GM23338 (cell line): Measurements from ENCODE around the gene DSCAML1. TPM values are rescaled to one million over a fixed set of nuclear protein-coding genes. Genes with fewer than 3 reads are reported as not detected.
A peak's percentile ranks its signal among the peaks of the same experiment; 100 is the strongest.

Experiments
- ATAC-seq: fragments of 200-7000 bp; cut with Tn5 transposase; 3 replicates; pipeline ENCODE4 v1.9.1; 2020
- DNase-seq: peaks from one replicate; pipeline ENCODE4 v3.0.0-alpha.2; 2015; ENCODE audit warnings: low spot score
- H2AFZ ChIP-seq: fragments of 200-600 bp; sonication (generic); 2 replicates; pipeline ENCODE4 v1.8.0; 2016; ENCODE audit warnings: antibody characterized with exemption, mild to moderate bottlenecking, moderate library complexity
- H3F3A ChIP-seq: fragments of 200-600 bp; sonication (generic); replicated peaks from 2 replicates; pipeline ENCODE4 v1.8.0; 2017; ENCODE audit warnings: antibody characterized with exemption, mixed run types, low read depth
- H3K27ac ChIP-seq: fragments of 200-600 bp; sonication (generic); 2 replicates; pipeline ENCODE4 v1.6.1; 2016; ENCODE audit warnings: low read depth
- H3K27me3 ChIP-seq: fragments of 200-600 bp; sonication (generic); 2 replicates; pipeline ENCODE4 v1.8.0; 2016; ENCODE audit warnings: mild to moderate bottlenecking, mixed run types, moderate library complexity; ENCODE audit not compliant: insufficient read depth
- H3K36me3 ChIP-seq: fragments of 200-600 bp; sonication (generic); 2 replicates; pipeline ENCODE4 v1.8.0; 2016; ENCODE audit warnings: mild to moderate bottlenecking; ENCODE audit not compliant: insufficient read depth
- H3K4me1 ChIP-seq: fragments of 200-600 bp; sonication (generic); 2 replicates; pipeline ENCODE4 v1.8.0; 2016; ENCODE audit warnings: mild to moderate bottlenecking, moderate library complexity; ENCODE audit not compliant: insufficient read depth
- H3K4me2 ChIP-seq: fragments of 200-600 bp; sonication (generic); 2 replicates; pipeline ENCODE4 v1.7.1; 2017; ENCODE audit warnings: mixed run types
- H3K4me3 ChIP-seq: fragments of 200-600 bp; sonication (generic); 2 replicates; pipeline ENCODE4 v1.6.1; 2016; ENCODE audit warnings: mixed run types
- H3K79me2 ChIP-seq: fragments of 200-600 bp; sonication (generic); replicated peaks from 2 replicates; pipeline ENCODE4 v1.8.0; 2017; ENCODE audit warnings: mild to moderate bottlenecking; ENCODE audit not compliant: insufficient read depth
- H3K9me2 ChIP-seq: fragments of 200-600 bp; sonication (generic); 2 replicates; pipeline ENCODE4 v1.8.0; 2017; ENCODE audit not compliant: insufficient read depth
- H4K20me1 ChIP-seq: fragments of 200-600 bp; sonication (generic); replicated peaks from 2 replicates; pipeline ENCODE4 v1.8.0; 2017; ENCODE audit warnings: mild to moderate bottlenecking; ENCODE audit not compliant: insufficient read depth
- H3K27ac Mint-ChIP-seq: 2 replicates; pipeline ENCODE4 v1.8.0; 2020; ENCODE audit warnings: inconsistent platforms, mild to moderate bottlenecking, moderate library complexity, mixed read lengths
- H3K27me3 Mint-ChIP-seq: 3 replicates; pipeline ENCODE4 v1.8.0; 2022; ENCODE audit warnings: low read depth, mild to moderate bottlenecking, moderate library complexity, mixed read lengths, inconsistent platforms; ENCODE audit not compliant: insufficient read depth, poor library complexity
- H3K36me3 Mint-ChIP-seq: 3 replicates; pipeline ENCODE4 v1.8.0; 2021; ENCODE audit warnings: low read depth, mild to moderate bottlenecking, inconsistent platforms, moderate library complexity, mixed read lengths
- H3K4me1 Mint-ChIP-seq: 3 replicates; pipeline ENCODE4 v1.8.0; 2020; ENCODE audit warnings: mild to moderate bottlenecking, inconsistent platforms, mixed read lengths
- H3K4me3 Mint-ChIP-seq: 3 replicates; pipeline ENCODE4 v1.8.0; 2021; ENCODE audit warnings: moderate library complexity, mild to moderate bottlenecking, inconsistent platforms, mixed read lengths
- H3K9me3 Mint-ChIP-seq: 3 replicates; pipeline ENCODE4 v1.8.0; 2020; ENCODE audit warnings: moderate library complexity, mild to moderate bottlenecking, inconsistent platforms, mixed read lengths
- ETS1 ChIP-seq: IDR thresholded peaks from 2 replicates; pipeline ENCODE4 v1.6.1; 2016; ENCODE audit warnings: antibody characterized with exemption
- NANOG ChIP-seq: IDR thresholded peaks from 2 replicates; pipeline ENCODE4 v1.6.1; 2016; ENCODE audit warnings: antibody characterized with exemption, borderline replicate concordance
- POLR2AphosphoS5 ChIP-seq: IDR thresholded peaks from 2 replicates; pipeline ENCODE4 v1.6.1; 2016; ENCODE audit warnings: antibody characterized with exemption, low read depth
- polyA plus RNA-seq: library from polyadenylated mRNA; unstranded; fragments of >200 nt; fragmentation: Nextera tagmentation; extraction: Ambion mirVana; gene quantifications from 2 replicates; pipeline ENCODE4 v1.2.1, GENCODE V29; 2016
- total RNA-seq: library from RNA; depleted of rRNA; stranded (reverse); fragments of >200 nt; shearing (Covaris generic); gene quantifications from 2 replicates; pipeline ENCODE4 v1.2.3, GENCODE V29; 2014
- TF ChIP-seq, protein P1 (sequence below): IDR thresholded peaks from one replicate; pipeline ENCODE4 v1.6.1; 2018; ENCODE audit warnings: antibody characterized with exemption; ENCODE audit not compliant: unreplicated experiment
- TF ChIP-seq, protein P2 (sequence below), 2 experiments: fragments of 200-600 bp in 1 of 2; sonication (generic) in 1 of 2; conservative IDR thresholded peaks; 2 replicates each; pipeline versions ENCODE4 v1.5.1 to v1.6.1; 2016 to 2017; ENCODE audit warnings: antibody characterized with exemption in 2 of 2, low read depth in 2 of 2, mild to moderate bottlenecking in 2 of 2, moderate library complexity in 1 of 2

DSCAML1 gene
- total and polyA plus RNA-seq, 2 experiments from 2014 or later: 0.17 TPM; not detected in 1

DNA sequence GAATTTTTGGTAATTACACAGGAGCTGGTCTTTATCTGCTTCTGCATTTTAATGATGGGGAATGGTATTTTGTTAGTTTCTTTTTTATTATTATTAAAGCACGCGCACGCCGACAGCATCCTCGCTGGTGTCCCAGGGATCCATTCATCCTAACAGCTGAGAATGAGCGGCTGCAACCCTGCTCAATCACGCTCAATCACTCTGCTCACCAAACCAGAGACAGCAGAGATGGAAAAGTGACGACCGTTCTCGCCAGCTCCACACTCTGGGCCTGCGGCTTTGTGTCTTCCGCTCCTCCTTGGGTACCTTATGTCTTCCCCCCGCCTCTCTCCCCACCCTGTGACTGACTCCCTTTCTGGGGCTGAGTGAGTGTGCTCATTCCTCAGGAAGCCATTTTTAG, 84.5 kb downstream of the DSCAML1 start:
- Mint-ChIP-seq H3K9me3 (no peaks in the 10 kb centered on the region; the same call in 2 of the 3 replicates), H3K27ac (no peak overlapping the region), H3K4me1 (peaks cover 32% of the 10 kb centered on the region), H3K36me3 (no peaks in the 10 kb centered on the region), H3K4me3 (no peak overlapping the region), H3K27me3 (peaks cover 16% of the 10 kb centered on the region)
- Histone ChIP-seq H4K20me1 (no peaks in the 10 kb centered on the region), H3K27ac (no peak overlapping the region), H3K36me3 (no peaks in the 10 kb centered on the region), H3K27me3 (no peaks in the 10 kb centered on the region), H3K4me2 (no peak overlapping the region), H3K4me3 (no peak overlapping the region), H3F3A (no peaks in the 10 kb centered on the region), H3K4me1 (peaks cover 6% of the 10 kb centered on the region), H3K9me2 (no peaks in the 10 kb centered on the region), H2AFZ (no peak overlapping the region), H3K79me2 (no peaks in the 10 kb centered on the region)
- no peak for ATAC-seq
- DNase-seq: no peak
- TF ChIP-seq ETS1: no peak

DNA sequence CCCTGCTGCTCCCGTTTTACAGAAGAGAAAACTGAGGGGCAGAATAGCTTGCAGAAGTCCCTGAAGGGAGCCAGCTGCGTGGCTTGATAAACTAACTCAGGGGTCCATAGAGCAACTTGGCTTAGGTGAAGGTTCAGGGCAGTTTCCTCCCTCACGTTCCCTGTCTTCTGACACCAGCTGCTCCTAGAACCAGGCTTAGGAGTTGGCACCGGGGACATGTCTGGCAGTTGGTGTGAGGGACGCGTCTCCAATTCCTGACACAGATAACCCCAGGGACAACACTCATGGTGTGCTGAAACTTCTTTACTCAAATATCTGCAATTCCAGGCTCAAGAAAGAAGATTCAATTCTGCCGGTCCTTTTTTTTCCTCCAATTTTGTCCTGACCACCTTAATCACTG, 85.7 kb downstream of the DSCAML1 start:
- H3K4me1 Mint-ChIP-seq: peaks cover 21% of the 10 kb centered on the region
- Histone ChIP-seq H3K27ac (no peak overlapping the region), H3K9me2 (no peaks in the 10 kb centered on the region), H2AFZ (no peak overlapping the region), H3F3A (no peaks in the 10 kb centered on the region), H3K4me2 (0 out of 2 replicates have a peak overlapping the region, but pooled peaks have one; percentile 9), H3K79me2 (no peaks in the 10 kb centered on the region), H3K4me3 (no peak overlapping the region), H4K20me1 (no peaks in the 10 kb centered on the region), H3K36me3 (no peaks in the 10 kb centered on the region), H3K27me3 (no peaks in the 10 kb centered on the region), H3K4me1 (peaks cover 6% of the 10 kb centered on the region)
- no peaks in the 10 kb centered on the region; the same call in 2 of the 3 replicates for H3K9me3 Mint-ChIP-seq
- no peak overlapping the region for H3K4me3 Mint-ChIP-seq
- peaks cover 16% of the 10 kb centered on the region for H3K27me3 Mint-ChIP-seq
- ATAC-seq (no peak), DNase-seq (no peak)
- TF ChIP-seq POLR2AphosphoS5 (no peak), NANOG (no peak)
- TF ChIP-seq, protein P1, sequence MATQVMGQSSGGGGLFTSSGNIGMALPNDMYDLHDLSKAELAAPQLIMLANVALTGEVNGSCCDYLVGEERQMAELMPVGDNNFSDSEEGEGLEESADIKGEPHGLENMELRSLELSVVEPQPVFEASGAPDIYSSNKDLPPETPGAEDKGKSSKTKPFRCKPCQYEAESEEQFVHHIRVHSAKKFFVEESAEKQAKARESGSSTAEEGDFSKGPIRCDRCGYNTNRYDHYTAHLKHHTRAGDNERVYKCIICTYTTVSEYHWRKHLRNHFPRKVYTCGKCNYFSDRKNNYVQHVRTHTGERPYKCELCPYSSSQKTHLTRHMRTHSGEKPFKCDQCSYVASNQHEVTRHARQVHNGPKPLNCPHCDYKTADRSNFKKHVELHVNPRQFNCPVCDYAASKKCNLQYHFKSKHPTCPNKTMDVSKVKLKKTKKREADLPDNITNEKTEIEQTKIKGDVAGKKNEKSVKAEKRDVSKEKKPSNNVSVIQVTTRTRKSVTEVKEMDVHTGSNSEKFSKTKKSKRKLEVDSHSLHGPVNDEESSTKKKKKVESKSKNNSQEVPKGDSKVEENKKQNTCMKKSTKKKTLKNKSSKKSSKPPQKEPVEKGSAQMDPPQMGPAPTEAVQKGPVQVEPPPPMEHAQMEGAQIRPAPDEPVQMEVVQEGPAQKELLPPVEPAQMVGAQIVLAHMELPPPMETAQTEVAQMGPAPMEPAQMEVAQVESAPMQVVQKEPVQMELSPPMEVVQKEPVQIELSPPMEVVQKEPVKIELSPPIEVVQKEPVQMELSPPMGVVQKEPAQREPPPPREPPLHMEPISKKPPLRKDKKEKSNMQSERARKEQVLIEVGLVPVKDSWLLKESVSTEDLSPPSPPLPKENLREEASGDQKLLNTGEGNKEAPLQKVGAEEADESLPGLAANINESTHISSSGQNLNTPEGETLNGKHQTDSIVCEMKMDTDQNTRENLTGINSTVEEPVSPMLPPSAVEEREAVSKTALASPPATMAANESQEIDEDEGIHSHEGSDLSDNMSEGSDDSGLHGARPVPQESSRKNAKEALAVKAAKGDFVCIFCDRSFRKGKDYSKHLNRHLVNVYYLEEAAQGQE: no peak
- TF ChIP-seq, protein P2, sequence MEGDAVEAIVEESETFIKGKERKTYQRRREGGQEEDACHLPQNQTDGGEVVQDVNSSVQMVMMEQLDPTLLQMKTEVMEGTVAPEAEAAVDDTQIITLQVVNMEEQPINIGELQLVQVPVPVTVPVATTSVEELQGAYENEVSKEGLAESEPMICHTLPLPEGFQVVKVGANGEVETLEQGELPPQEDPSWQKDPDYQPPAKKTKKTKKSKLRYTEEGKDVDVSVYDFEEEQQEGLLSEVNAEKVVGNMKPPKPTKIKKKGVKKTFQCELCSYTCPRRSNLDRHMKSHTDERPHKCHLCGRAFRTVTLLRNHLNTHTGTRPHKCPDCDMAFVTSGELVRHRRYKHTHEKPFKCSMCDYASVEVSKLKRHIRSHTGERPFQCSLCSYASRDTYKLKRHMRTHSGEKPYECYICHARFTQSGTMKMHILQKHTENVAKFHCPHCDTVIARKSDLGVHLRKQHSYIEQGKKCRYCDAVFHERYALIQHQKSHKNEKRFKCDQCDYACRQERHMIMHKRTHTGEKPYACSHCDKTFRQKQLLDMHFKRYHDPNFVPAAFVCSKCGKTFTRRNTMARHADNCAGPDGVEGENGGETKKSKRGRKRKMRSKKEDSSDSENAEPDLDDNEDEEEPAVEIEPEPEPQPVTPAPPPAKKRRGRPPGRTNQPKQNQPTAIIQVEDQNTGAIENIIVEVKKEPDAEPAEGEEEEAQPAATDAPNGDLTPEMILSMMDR (conservative IDR thresholded peaks at IDR 0.05; ENCODE audit: low read depth in 2 of 2): no peak
- H3K27ac Mint-ChIP-seq: no peak overlapping the region
- H3K36me3 Mint-ChIP-seq: no peaks in the 10 kb centered on the region
